ENCODE results near the gene PXT1. TPM values are rescaled to one million over a fixed set of nuclear protein-coding genes. Genes with fewer than 3 reads are reported as not detected.

PXT1 gene
- total RNA-seq, 2 experiments from 2014 or later, result 0.22 to 0.36 TPM

GRCh38 chr6:36362551-36363370 is 79.9 kb downstream of the PXT1 start:
- no peak for TF ChIP-seq CTCF (IDR thresholded peaks at IDR 0.05)
- Mint-ChIP-seq H3K4me3 (no peak overlapping the region), H3K27me3 (no peaks in the 10 kb centered on the region), H3K4me1 (ENCODE audit: low read depth) (peaks cover 7% of the 10 kb centered on the region), H3K27ac (no peak overlapping the region), H3K36me3 (ENCODE audit: low read depth) (no peaks in the 10 kb centered on the region), H3K9me3 (no peaks in the 10 kb centered on the region)
- no peak for ATAC-seq
- DNase-seq, result no peak
- intact Hi-C loops (cut with micrococcal nuclease), result loop anchor here (5.0 to 10.0 kb wide), 2 partner anchors 60 to 238 kb away; no protein-coding TSS in a partner anchor
- CTCF ChIA-PET, result interaction anchor here (0.9 to 11.6 kb wide), 3 partner anchors 22 to 116 kb away, joined by 3 to 136 read pairs (median 63); partner anchors contain the start of gene BNIP5
- POLR2A ChIA-PET, result interaction anchor here (0.6 kb wide), 1 partner anchor 42 kb away, joined by 3 read pairs; no protein-coding TSS in a partner anchor

DNA sequence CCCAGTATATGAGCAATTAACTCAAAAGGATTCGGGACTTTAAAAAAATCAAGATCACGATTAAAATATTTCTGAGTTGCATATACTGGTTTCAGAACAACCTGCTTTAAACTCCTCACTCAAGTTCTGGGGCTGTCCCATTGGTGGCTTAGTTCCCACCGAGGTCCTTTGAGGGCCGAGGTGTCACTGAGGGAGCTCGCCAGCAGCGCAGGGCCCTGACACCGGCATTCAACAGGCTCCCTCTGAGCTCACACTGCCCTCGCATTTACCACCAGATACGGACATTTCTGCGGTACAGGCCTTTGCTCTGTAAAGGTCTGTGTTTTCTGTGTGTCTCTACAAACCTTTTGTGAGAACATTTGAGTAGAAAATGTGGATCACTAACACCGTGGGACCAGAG is 81.6 kb downstream of the PXT1 start:
- H3K4me1 Mint-ChIP-seq (ENCODE audit: low read depth), result peaks cover 7% of the 10 kb centered on the region
- ChIA-PET CTCF (interaction anchor here (0.6 to 11.6 kb wide), 17 partner anchors 8 to 334 kb away, joined by 3 to 136 read pairs (median 4); partner anchors contain the start of genes BNIP5 and MAPK14), POLR2A (interaction anchor here (0.7 kb wide), 1 partner anchor 173 kb away, joined by 3 read pairs; no protein-coding TSS in a partner anchor)
- H3K36me3 Mint-ChIP-seq (ENCODE audit: low read depth), result no peaks in the 10 kb centered on the region
- no peaks in the 10 kb centered on the region for H3K27me3 Mint-ChIP-seq
- TF ChIP-seq CTCF (IDR thresholded peaks at IDR 0.05), result no peak
- no peak overlapping the region for H3K4me3 Mint-ChIP-seq
- intact Hi-C loops (cut with micrococcal nuclease), result loop anchor here (2.0 to 10.0 kb wide), 3 partner anchors 20 to 236 kb away; no protein-coding TSS in a partner anchor
- ATAC-seq, result no peak
- no peak for DNase-seq
- no peaks in the 10 kb centered on the region for H3K9me3 Mint-ChIP-seq
- H3K27ac Mint-ChIP-seq, result no peak overlapping the region

GRCh38 chr6:36360241-36361054 is 82.2 kb downstream of the PXT1 start:
- peaks cover 12% of the 10 kb centered on the region for H3K4me1 Mint-ChIP-seq (ENCODE audit: low read depth)
- no peaks in the 10 kb centered on the region for H3K36me3 Mint-ChIP-seq (ENCODE audit: low read depth)
- no peaks in the 10 kb centered on the region for H3K9me3 Mint-ChIP-seq
- H3K27ac Mint-ChIP-seq, result no peak overlapping the region
- ATAC-seq (peak; percentile 93), DNase-seq (peak; percentile 84)
- no peak overlapping the region for H3K4me3 Mint-ChIP-seq
- no peaks in the 10 kb centered on the region for H3K27me3 Mint-ChIP-seq
- peak; percentile 79 for TF ChIP-seq CTCF (IDR thresholded peaks at IDR 0.05)
- ChIA-PET POLR2A (interaction anchor here (0.7 kb wide), 1 partner anchor 172 kb away, joined by 3 read pairs; no protein-coding TSS in a partner anchor), CTCF (interaction anchor here (0.6 to 11.6 kb wide), 24 partner anchors 7 to 334 kb away, joined by 3 to 136 read pairs (median 4); partner anchors contain the start of genes BNIP5 and MAPK14)
- intact Hi-C loops (cut with micrococcal nuclease), result loop anchor here (2.0 to 10.0 kb wide), 3 partner anchors 20 to 236 kb away; no protein-coding TSS in a partner anchor

- intact Hi-C loops (cut with micrococcal nuclease), result no loop called here
- POLR2A ChIA-PET, result interaction anchor here (0.7 to 1.2 kb wide), 4 partner anchors 11 to 227 kb away, joined by 3 read pairs; no protein-coding TSS in a partner anchor
Measured at GRCh38 chr6:36358226-36358915, 84.3 kb downstream of the PXT1 start.

More at GRCh38 chr6:36358226-36358915, 84.3 kb downstream of the PXT1 start:
- DNase-seq, result no peak
- CTCF ChIA-PET, result interaction anchor here (0.8 to 11.6 kb wide), 10 partner anchors 8 to 403 kb away, joined by 3 to 136 read pairs (median 4); partner anchors contain the start of genes BNIP5 and MAPK14
- TF ChIP-seq CTCF (IDR thresholded peaks at IDR 0.05), result no peak
- Mint-ChIP-seq H3K27ac (no peak overlapping the region), H3K4me3 (no peak overlapping the region), H3K4me1 (ENCODE audit: low read depth) (peaks cover 12% of the 10 kb centered on the region), H3K36me3 (ENCODE audit: low read depth) (no peaks in the 10 kb centered on the region), H3K9me3 (no peaks in the 10 kb centered on the region), H3K27me3 (no peaks in the 10 kb centered on the region)
- ATAC-seq, result no peak
